Measurements from ENCODE around the gene AGPS. TPM values are rescaled to one million over a fixed set of nuclear protein-coding genes. Genes with fewer than 3 reads are reported as not detected.

Gene AGPS
- total and polyA plus RNA-seq, 10 of the 15 experiments (the other 5 are each of a cell fraction or from before 2014, with no cell fraction given): 7.9 to 54.2 (median 38.7) TPM

GRCh38 chr2:177533253-177533652 is 140.7 kb downstream of the AGPS start (continued):
- TF ChIP-seq IRF5 (IDR thresholded peaks at IDR 0.05; ENCODE audit: borderline replicate concordance): no peak
- TF ChIP-seq IKZF1 (conservative IDR thresholded peaks at IDR 0.05): no peak
- no peak for TF ChIP-seq SP1 (IDR thresholded peaks at IDR 0.05; ENCODE audit: low read depth, low read length)
- no peak for TF ChIP-seq HSF1 (IDR thresholded peaks at IDR 0.05; ENCODE audit: low read depth, low read length)
- no peak for TF ChIP-seq FOXM1 (IDR thresholded peaks at IDR 0.05; ENCODE audit: low read depth, low read length)
- no peak for TF ChIP-seq CTCF (IDR thresholded peaks at IDR 0.05 in 2 of 3, conservative IDR thresholded peaks at IDR 0.05 in 1 of 3; ENCODE audit: control insufficient read depth in 2 of 3, extremely low read depth in 1 of 3, insufficient read depth in 1 of 3, low read depth in 3 of 3, low read length in 3 of 3)

GRCh38 chr2:177535000-177535399 is 142.4 kb downstream of the AGPS start:
- no peaks in the 10 kb centered on the region for H3K79me2 ChIP-seq (ENCODE audit: control insufficient read depth, insufficient read depth, low read length)
- H3K36me3 ChIP-seq (ENCODE audit: control insufficient read depth in 2 of 2, insufficient read depth in 2 of 2, low read length in 1 of 2): no peaks in the 10 kb centered on the region; a peak in 1 of 4 replicates
- DNase-seq (ENCODE audit: low read depth, low spot score) (no peak), FAIRE-seq (no peak), ATAC-seq (no peak)
- H3K9ac ChIP-seq (ENCODE audit: control insufficient read depth, insufficient read depth, low read length): no peak overlapping the region
- H3K4me3 ChIP-seq: no peak overlapping the region
- SMC1A ChIA-PET (ENCODE audit: uncharacterized antibody, unreplicated experiment): interaction anchor here (0.8 to 1.4 kb wide), 3 partner anchors 11 to 13 kb away, joined by 3 to 4 read pairs (median 4); no protein-coding TSS in a partner anchor
- no peaks in the 10 kb centered on the region for H3K9me3 ChIP-seq (replicated peaks; ENCODE audit: control insufficient read depth, insufficient read depth, low read length)
- H4K20me1 ChIP-seq (ENCODE audit: control insufficient read depth, insufficient read depth): no peaks in the 10 kb centered on the region
- intact Hi-C loops (cut with micrococcal nuclease; ENCODE audit: unreplicated experiment) (no loop called here), in situ Hi-C loops (cut with MboI) (no loop called here)
- CTCF ChIA-PET: interaction anchor here (1.2 to 1.4 kb wide), 2 partner anchors 11 to 16 kb away, joined by 4 to 5 read pairs; no protein-coding TSS in a partner anchor
- H3K4me2 ChIP-seq (ENCODE audit: control insufficient read depth, insufficient read depth): no peak overlapping the region
- H2AFZ ChIP-seq (ENCODE audit: control insufficient read depth, low read depth, low read length): no peak overlapping the region
- no peaks in the 10 kb centered on the region for H3K27me3 ChIP-seq (replicated peaks in 1 of 2; ENCODE audit: control insufficient read depth in 2 of 2, insufficient read depth in 2 of 2, low read length in 1 of 2)
- RAD21 ChIA-PET (ENCODE audit: unreplicated experiment): no interaction called here
- POLR2A ChIA-PET: interaction anchor here (0.6 kb wide), 2 partner anchors 99 to 341 kb away, joined by 3 to 4 read pairs; no protein-coding TSS in a partner anchor
- no peak overlapping the region for H3K27ac ChIP-seq (ENCODE audit: control insufficient read depth, insufficient read depth)
- no peaks in the 10 kb centered on the region for H3K4me1 ChIP-seq (ENCODE audit: control insufficient read depth, insufficient read depth, low read length)
- BruUV-seq (replicated peaks): no TSS peak
- TF ChIP-seq IKZF1 (conservative IDR thresholded peaks at IDR 0.05) (no peak), ZNF24 (IDR thresholded peaks at IDR 0.05) (no peak), MYC (IDR thresholded peaks at IDR 0.05; ENCODE audit: insufficient read depth, insufficient read length, insufficient replicate concordance, low read length, severe bottlenecking) (no peak), CREM (IDR thresholded peaks at IDR 0.05; ENCODE audit: low read depth) (no peak), IRF4 (IDR thresholded peaks at IDR 0.05; ENCODE audit: low read depth, low read length) (no peak), ZZZ3 (IDR thresholded peaks at IDR 0.05; ENCODE audit: control insufficient read depth, insufficient read length, low read depth) (no peak), MEF2B (IDR thresholded peaks at IDR 0.05; ENCODE audit: partially characterized antibody, poor library complexity, severe bottlenecking) (no peak), TCF3 (IDR thresholded peaks at IDR 0.05; ENCODE audit: borderline replicate concordance, insufficient read depth, low read depth, low read length) (no peak), GATAD2B (conservative IDR thresholded peaks at IDR 0.05; ENCODE audit: low read depth) (no peak), LARP7 (IDR thresholded peaks at IDR 0.05) (no peak), CEBPB (IDR thresholded peaks at IDR 0.05; ENCODE audit: borderline replicate concordance in 1 of 2, low read depth in 2 of 2, low read length in 2 of 2) (no peak), RB1 (IDR thresholded peaks at IDR 0.05; ENCODE audit: borderline replicate concordance) (no peak), RAD51 (IDR thresholded peaks at IDR 0.05) (no peak), CHD1 (IDR thresholded peaks at IDR 0.05; ENCODE audit: low read depth, low read length) (no peak)
